HEK293 (cell line): ENCODE data around the gene SRP72.
A peak's percentile ranks its signal among the peaks of the same experiment; 100 is the strongest.

Source experiments
- CTCF ChIA-PET: fragments of 350-600 bp; formaldehyde crosslinking; extraction: SDS; loops from one replicate; lab custom pipeline; 2021; ENCODE audit warnings: antibody characterized with exemption; lab: Yijun Ruan, JAX
- POLR2A ChIA-PET: fragments of 300-600 bp; formaldehyde crosslinking; extraction: SDS; loops from one replicate; lab custom pipeline; 2020; ENCODE audit warnings: antibody characterized with exemption, inconsistent platforms; lab: Yijun Ruan, JAX
- H3K27ac ChIP-seq: fragments of 200-500 bp; sonication (Bioruptor generic); 2 replicates; pipeline ENCODE4 v1.5.1; 2014; ENCODE audit warnings: low read depth, low read length, control low read depth, inconsistent platforms; ENCODE audit errors: extremely low read depth
- H3K36me3 ChIP-seq, 2 experiments: fragments of 200-500 bp in 1 of 2; sonication (Bioruptor generic) in 1 of 2; 1 replicate in 1 of 2; 2 replicates in 1 of 2; pipeline ENCODE4 v1.5.1; 2014 to 2017; ENCODE audit warnings: inconsistent platforms in 2 of 2, low read length in 2 of 2; ENCODE audit not compliant: control insufficient read depth in 2 of 2, insufficient read depth in 1 of 2
- H3K4me1 ChIP-seq: fragments of 200-500 bp; sonication (Bioruptor generic); 2 replicates; pipeline ENCODE4 v1.5.1; 2014; ENCODE audit warnings: mild to moderate bottlenecking, low read length, inconsistent platforms; ENCODE audit not compliant: control insufficient read depth, insufficient read depth
- H3K4me3 ChIP-seq: 2 replicates; pipeline ENCODE4 v1.5.1; 2011; ENCODE audit warnings: low read depth, mild to moderate bottlenecking, control low read depth, low read length, moderate library complexity
- H3K9me3 ChIP-seq: fragments of 200-500 bp; sonication (Bioruptor generic); 2 replicates; pipeline ENCODE4 v1.5.1; 2014; ENCODE audit warnings: low read depth, low read length, inconsistent platforms; ENCODE audit not compliant: control insufficient read depth, insufficient read depth
- KLF10 ChIP-seq: fragments of 450-650 bp; IDR thresholded peaks from 2 replicates; pipeline ENCODE4 v1.5.1; 2018; ENCODE audit warnings: missing biosample characterization, mild to moderate bottlenecking, missing genetic modification characterization
- MZF1 ChIP-seq: fragments of 450-650 bp; formaldehyde crosslinking; IDR thresholded peaks from 2 replicates; pipeline ENCODE4 v1.5.1; 2017; ENCODE audit warnings: missing biosample characterization, missing genetic modification characterization, borderline replicate concordance
- SCRT2 ChIP-seq: fragments of 450-650 bp; formaldehyde crosslinking; IDR thresholded peaks from 2 replicates; pipeline ENCODE4 v1.5.1; 2016; ENCODE audit warnings: missing biosample characterization, missing genetic modification characterization
- SP2 ChIP-seq: fragments of 450-650 bp; formaldehyde crosslinking; IDR thresholded peaks from 2 replicates; pipeline ENCODE4 v1.5.1; 2016; ENCODE audit warnings: missing biosample characterization, missing genetic modification characterization
- TCF7L2 ChIP-seq: IDR thresholded peaks from 2 replicates; pipeline ENCODE4 v1.6.1; 2011; ENCODE audit warnings: low read depth, mild to moderate bottlenecking, inconsistent platforms, low read length, moderate library complexity, borderline replicate concordance
- ZBTB17 ChIP-seq: fragments of 450-650 bp; formaldehyde crosslinking; IDR thresholded peaks from 2 replicates; pipeline ENCODE4 v1.5.1; 2016; ENCODE audit warnings: missing biosample characterization, missing genetic modification characterization
- ZFP41 ChIP-seq: fragments of 450-650 bp; formaldehyde crosslinking; IDR thresholded peaks from 2 replicates; pipeline ENCODE4 v1.5.1; 2016; ENCODE audit warnings: missing biosample characterization, missing genetic modification characterization, borderline replicate concordance
- ZIC2 ChIP-seq: fragments of 450-650 bp; formaldehyde crosslinking; IDR thresholded peaks from 2 replicates; pipeline ENCODE4 v1.5.1; 2016; ENCODE audit warnings: missing biosample characterization, missing genetic modification characterization
- ZNF174 ChIP-seq: fragments of 450-650 bp; formaldehyde crosslinking; IDR thresholded peaks from 2 replicates; pipeline ENCODE4 v1.5.0; 2017; ENCODE audit warnings: missing biosample characterization, mild to moderate bottlenecking, missing genetic modification characterization
- ZNF223 ChIP-seq: fragments of 450-650 bp; formaldehyde crosslinking; IDR thresholded peaks from 2 replicates; pipeline ENCODE4 v1.5.1; 2016; ENCODE audit warnings: missing biosample characterization, missing genetic modification characterization
- ZNF335 ChIP-seq: fragments of 450-650 bp; formaldehyde crosslinking; conservative IDR thresholded peaks from 2 replicates; pipeline ENCODE4 v1.5.1; 2016; ENCODE audit warnings: missing biosample characterization, missing genetic modification characterization
- ZNF423 ChIP-seq: fragments of 450-650 bp; formaldehyde crosslinking; IDR thresholded peaks from 2 replicates; pipeline ENCODE4 v1.5.1; 2016; ENCODE audit warnings: missing biosample characterization, missing genetic modification characterization
- ZNF585B ChIP-seq: fragments of 450-650 bp; formaldehyde crosslinking; IDR thresholded peaks from 2 replicates; pipeline ENCODE4 v1.5.1; 2016; ENCODE audit warnings: missing biosample characterization, missing genetic modification characterization
- ZNF707 ChIP-seq: fragments of 450-650 bp; formaldehyde crosslinking; IDR thresholded peaks from 2 replicates; pipeline ENCODE4 v1.5.1; 2016; ENCODE audit warnings: missing biosample characterization, missing genetic modification characterization
- TF ChIP-seq, protein P1 (sequence below): fragments of 450-650 bp; formaldehyde crosslinking; IDR thresholded peaks from 2 replicates; pipeline ENCODE4 v1.5.1; 2017; ENCODE audit warnings: missing biosample characterization, missing genetic modification characterization
- TF ChIP-seq, protein P2 (sequence below): fragments of 450-650 bp; formaldehyde crosslinking; IDR thresholded peaks from 2 replicates; pipeline ENCODE4 v1.5.1; 2016; ENCODE audit warnings: missing biosample characterization, missing genetic modification characterization
- TF ChIP-seq, protein P3 (sequence below): fragments of 450-650 bp; formaldehyde crosslinking; IDR thresholded peaks from 2 replicates; pipeline ENCODE4 v1.5.1; 2016; ENCODE audit warnings: missing biosample characterization, missing genetic modification characterization, low read depth
- TF ChIP-seq, protein P4 (sequence below): fragments of 450-650 bp; formaldehyde crosslinking; IDR thresholded peaks from 2 replicates; pipeline ENCODE4 v1.5.1; 2017; ENCODE audit warnings: missing biosample characterization, missing genetic modification characterization

The SRP72 gene

GRCh38 chr4:56530269-56531148, 63.1 kb downstream of the SRP72 start (continued):
- no peak for TF ChIP-seq ZNF423
- no peak for TF ChIP-seq ZNF585B (tag by site-specific recombination)
- peak; percentile 31; the same call in 1 of the 2 replicates for TF ChIP-seq SP2 (tag by site-specific recombination)
- no peak for TF ChIP-seq ZNF174 (tag by site-specific recombination)
- TF ChIP-seq, protein P1, sequence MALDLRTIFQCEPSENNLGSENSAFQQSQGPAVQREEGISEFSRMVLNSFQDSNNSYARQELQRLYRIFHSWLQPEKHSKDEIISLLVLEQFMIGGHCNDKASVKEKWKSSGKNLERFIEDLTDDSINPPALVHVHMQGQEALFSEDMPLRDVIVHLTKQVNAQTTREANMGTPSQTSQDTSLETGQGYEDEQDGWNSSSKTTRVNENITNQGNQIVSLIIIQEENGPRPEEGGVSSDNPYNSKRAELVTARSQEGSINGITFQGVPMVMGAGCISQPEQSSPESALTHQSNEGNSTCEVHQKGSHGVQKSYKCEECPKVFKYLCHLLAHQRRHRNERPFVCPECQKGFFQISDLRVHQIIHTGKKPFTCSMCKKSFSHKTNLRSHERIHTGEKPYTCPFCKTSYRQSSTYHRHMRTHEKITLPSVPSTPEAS (tag by site-specific recombination) = no peak
- peak; percentile 51 for TF ChIP-seq ZNF335
- no peak for TF ChIP-seq ZIC2 (tag by site-specific recombination)
- no peak for TF ChIP-seq KLF10 (tag by site-specific recombination)
- peak; percentile 90 for TF ChIP-seq ZBTB17

DNA sequence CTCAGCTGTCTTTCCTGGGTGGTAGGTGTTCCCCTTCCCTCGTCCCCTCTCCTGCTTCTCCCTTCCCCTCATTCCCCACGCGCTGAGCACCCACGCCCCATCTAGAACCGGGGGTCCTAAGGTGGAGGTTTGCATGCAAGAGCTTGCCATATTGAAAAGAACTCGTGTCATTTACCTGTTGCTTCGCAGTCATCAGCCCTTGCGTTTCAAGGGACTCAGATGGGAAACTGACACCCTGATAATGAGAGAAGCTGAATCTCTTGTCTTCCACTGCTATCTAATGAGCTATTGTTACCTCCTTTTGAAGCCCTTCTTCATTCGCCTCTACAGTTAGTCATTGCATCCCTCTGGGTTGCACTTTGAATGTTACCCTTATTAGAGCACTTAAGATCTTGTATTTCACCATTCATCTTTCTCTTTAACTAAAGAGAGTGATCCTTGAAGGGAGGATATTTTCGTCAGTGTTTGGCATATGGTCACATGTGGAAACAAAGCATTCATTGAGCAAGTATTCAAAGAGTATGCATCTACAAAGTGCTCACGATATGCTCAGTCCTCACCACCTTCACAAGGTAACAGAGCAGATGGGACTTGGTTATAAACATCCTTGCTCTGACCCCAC, 63.8 kb downstream of the SRP72 start:
- TF ChIP-seq MZF1 (tag by site-specific recombination) = peak; percentile 55; the same call in 1 of the 2 replicates
- peak; percentile 91 for TF ChIP-seq SCRT2 (tag by site-specific recombination)
- no peak for TF ChIP-seq ZNF174 (tag by site-specific recombination)
- TF ChIP-seq, all 188 proteins: peak for 2
- Histone ChIP-seq H3K4me3 (peak overlapping the region; percentile 48; the same call in 1 of the 2 replicates), H3K4me1 (no peaks in the 10 kb centered on the region), H3K27ac (no peak overlapping the region), H3K9me3 (no peaks in the 10 kb centered on the region), H3K36me3 (no peaks in the 10 kb centered on the region)
- ChIA-PET POLR2A (no interaction called here), CTCF (interaction anchor here (0.7 to 0.9 kb wide), 2 partner anchors 13 to 312 kb away, joined by 3 to 5 read pairs; no protein-coding TSS in a partner anchor)

DNA sequence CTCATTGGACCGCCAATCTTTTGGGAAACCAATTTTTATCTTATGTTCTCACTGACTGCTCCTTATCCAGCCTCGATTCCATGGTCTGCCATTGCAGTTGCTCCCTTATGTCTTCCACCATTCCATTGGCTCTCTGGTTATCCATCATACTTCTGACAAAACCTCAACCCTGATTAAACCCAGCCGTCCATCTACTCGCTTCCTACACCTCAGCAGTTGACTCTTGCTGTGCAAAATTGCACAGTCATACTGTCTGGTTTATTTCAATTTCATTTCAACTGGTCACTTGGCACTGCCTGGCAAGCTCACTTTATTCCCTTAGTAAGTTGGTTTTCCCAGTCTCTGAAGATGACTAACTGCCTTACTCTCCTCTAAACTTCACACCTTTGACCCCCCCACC, 64.4 kb downstream of the SRP72 start:
- Histone ChIP-seq H3K36me3 (no peaks in the 10 kb centered on the region), H3K4me3 (no peak overlapping the region), H3K4me1 (no peaks in the 10 kb centered on the region), H3K27ac (no peak overlapping the region), H3K9me3 (no peaks in the 10 kb centered on the region)
- TF ChIP-seq, protein P2, sequence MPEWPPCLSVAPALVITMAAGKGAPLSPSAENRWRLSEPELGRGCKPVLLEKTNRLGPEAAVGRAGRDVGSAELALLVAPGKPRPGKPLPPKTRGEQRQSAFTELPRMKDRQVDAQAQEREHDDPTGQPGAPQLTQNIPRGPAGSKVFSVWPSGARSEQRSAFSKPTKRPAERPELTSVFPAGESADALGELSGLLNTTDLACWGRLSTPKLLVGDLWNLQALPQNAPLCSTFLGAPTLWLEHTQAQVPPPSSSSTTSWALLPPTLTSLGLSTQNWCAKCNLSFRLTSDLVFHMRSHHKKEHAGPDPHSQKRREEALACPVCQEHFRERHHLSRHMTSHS = no peak
- TF ChIP-seq ZFP41 (tag by site-specific recombination) (no peak), ZNF223 (tag by site-specific recombination) (no peak), ZNF707 (tag by site-specific recombination) (no peak), TCF7L2 (no peak)
- TF ChIP-seq, protein P3, sequence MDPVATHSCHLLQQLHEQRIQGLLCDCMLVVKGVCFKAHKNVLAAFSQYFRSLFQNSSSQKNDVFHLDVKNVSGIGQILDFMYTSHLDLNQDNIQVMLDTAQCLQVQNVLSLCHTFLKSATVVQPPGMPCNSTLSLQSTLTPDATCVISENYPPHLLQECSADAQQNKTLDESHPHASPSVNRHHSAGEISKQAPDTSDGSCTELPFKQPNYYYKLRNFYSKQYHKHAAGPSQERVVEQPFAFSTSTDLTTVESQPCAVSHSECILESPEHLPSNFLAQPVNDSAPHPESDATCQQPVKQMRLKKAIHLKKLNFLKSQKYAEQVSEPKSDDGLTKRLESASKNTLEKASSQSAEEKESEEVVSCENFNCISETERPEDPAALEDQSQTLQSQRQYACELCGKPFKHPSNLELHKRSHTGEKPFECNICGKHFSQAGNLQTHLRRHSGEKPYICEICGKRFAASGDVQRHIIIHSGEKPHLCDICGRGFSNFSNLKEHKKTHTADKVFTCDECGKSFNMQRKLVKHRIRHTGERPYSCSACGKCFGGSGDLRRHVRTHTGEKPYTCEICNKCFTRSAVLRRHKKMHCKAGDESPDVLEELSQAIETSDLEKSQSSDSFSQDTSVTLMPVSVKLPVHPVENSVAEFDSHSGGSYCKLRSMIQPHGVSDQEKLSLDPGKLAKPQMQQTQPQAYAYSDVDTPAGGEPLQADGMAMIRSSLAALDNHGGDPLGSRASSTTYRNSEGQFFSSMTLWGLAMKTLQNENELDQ (tag by site-specific recombination) = no peak
- TF ChIP-seq, protein P4, sequence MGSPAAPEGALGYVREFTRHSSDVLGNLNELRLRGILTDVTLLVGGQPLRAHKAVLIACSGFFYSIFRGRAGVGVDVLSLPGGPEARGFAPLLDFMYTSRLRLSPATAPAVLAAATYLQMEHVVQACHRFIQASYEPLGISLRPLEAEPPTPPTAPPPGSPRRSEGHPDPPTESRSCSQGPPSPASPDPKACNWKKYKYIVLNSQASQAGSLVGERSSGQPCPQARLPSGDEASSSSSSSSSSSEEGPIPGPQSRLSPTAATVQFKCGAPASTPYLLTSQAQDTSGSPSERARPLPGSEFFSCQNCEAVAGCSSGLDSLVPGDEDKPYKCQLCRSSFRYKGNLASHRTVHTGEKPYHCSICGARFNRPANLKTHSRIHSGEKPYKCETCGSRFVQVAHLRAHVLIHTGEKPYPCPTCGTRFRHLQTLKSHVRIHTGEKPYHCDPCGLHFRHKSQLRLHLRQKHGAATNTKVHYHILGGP = no peak
- ChIA-PET CTCF (interaction anchor here (0.9 kb wide), 1 partner anchor 13 kb away, joined by 3 read pairs; no protein-coding TSS in a partner anchor), POLR2A (no interaction called here)
